ENCODE results near the gene WDR38.

WDR38 gene

GRCh38 chr9:124818431-124819281, 34.6 kb upstream of the WDR38 start:
- peak; percentile 92 for DNase-seq (ENCODE audit: low read depth)
- TF ChIP-seq CTCF (IDR thresholded peaks at IDR 0.05; ENCODE audit: insufficient read depth, low read depth, low read length, missing control alignments), result no peak
- H3K4me3 ChIP-seq (ENCODE audit: low read length), result no peak overlapping the region

DNA sequence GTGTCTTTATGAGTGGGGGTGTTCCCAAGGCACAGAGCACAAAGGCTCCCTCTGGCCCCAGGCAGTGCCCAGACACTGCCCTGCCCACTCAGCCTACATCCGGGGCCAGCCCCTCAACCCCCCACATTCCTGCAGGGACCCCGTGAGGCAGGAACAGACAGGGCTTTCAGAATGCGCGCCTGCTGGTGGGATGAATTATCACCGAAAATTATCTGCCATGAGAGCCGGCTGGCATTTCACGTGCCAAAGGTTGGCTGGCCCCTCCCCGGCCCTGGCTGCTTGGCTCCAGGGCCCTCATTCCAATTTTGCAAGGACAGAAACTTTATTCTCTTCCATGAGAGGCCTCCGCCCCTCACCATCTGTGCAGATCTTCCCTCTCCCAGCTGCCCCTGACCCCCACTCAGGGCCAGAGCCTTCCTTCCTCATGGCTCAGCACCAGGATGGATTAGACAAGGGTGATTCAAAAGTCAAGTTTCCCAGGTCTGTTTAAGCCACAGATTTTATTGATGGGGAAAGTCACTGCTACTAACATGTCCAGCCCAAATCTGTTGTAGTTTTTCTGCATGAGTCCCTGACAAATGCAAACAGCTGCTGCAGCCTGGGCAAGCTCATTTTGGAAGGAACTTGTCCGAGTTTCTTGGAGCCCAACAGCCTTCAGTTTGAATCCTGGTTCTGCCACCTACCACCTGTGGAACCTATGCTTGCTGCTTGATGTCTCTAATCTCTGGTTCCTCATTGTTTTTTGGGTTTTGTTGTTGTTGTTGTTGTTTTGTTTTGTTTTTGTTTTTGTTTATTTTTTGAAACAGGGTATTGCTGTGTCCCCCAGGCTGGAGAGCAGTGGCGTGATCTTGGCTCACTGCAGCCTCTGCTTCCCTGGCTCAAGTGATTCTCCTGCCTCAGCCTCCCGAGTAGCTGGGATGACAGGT, 32.3 kb upstream of the WDR38 start:
- DNase-seq (ENCODE audit: low read depth), result no peak
- no peak for TF ChIP-seq CTCF (IDR thresholded peaks at IDR 0.05; ENCODE audit: insufficient read depth, low read depth, low read length, missing control alignments)
- H3K4me3 ChIP-seq (ENCODE audit: low read length), result no peak overlapping the region

GRCh38 chr9:124828489-124829333, 24.5 kb upstream of the WDR38 start:
- H3K4me3 ChIP-seq (ENCODE audit: low read length), result no peak overlapping the region
- DNase-seq (ENCODE audit: low read depth), result no peak
- no peak for TF ChIP-seq CTCF (IDR thresholded peaks at IDR 0.05; ENCODE audit: insufficient read depth, low read depth, low read length, missing control alignments)

DNA sequence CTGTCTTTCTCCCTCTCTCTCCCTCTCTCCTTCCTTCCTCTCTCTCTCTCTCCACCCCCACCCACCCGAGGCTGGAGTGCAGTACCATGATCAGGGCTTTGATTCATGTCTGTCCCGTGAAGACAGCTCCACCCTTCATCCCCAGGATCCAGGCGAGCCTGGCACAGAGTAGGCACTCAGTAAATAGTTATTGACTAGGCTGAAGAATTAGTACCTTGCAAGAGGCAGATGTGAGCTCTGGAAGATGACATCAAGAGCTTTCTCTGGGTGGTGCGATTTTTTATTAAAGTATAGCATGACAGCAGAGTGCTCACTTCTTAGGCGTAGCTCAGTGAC, 24.0 kb upstream of the WDR38 start:
- no peak for DNase-seq (ENCODE audit: low read depth)
- H3K4me3 ChIP-seq (ENCODE audit: low read length), result no peak overlapping the region
- no peak for TF ChIP-seq CTCF (IDR thresholded peaks at IDR 0.05; ENCODE audit: insufficient read depth, low read depth, low read length, missing control alignments)

DNA sequence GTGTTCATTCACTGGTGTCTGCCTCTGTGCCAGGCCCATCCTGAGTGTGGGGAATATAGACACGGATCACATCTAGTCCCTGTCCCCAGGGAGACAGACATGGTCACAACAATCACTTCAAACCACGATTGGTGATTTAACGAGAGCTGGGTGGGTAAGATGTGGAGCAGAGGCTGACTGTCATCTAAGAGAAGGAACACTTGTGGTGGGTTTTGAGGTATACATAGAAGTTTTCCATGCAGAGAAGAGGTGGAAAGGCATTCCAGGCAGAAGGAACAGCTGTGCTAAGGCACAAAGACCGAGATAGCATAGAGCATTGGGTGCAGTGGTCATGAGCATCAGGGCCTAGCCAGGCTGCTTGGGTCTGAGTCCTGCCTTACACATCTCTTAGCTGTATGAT, 22.7 kb upstream of the WDR38 start:
- DNase-seq (ENCODE audit: low read depth), result no peak
- H3K4me3 ChIP-seq (ENCODE audit: low read length), result no peak overlapping the region
- no peak for TF ChIP-seq CTCF (IDR thresholded peaks at IDR 0.05; ENCODE audit: insufficient read depth, low read depth, low read length, missing control alignments)

DNA sequence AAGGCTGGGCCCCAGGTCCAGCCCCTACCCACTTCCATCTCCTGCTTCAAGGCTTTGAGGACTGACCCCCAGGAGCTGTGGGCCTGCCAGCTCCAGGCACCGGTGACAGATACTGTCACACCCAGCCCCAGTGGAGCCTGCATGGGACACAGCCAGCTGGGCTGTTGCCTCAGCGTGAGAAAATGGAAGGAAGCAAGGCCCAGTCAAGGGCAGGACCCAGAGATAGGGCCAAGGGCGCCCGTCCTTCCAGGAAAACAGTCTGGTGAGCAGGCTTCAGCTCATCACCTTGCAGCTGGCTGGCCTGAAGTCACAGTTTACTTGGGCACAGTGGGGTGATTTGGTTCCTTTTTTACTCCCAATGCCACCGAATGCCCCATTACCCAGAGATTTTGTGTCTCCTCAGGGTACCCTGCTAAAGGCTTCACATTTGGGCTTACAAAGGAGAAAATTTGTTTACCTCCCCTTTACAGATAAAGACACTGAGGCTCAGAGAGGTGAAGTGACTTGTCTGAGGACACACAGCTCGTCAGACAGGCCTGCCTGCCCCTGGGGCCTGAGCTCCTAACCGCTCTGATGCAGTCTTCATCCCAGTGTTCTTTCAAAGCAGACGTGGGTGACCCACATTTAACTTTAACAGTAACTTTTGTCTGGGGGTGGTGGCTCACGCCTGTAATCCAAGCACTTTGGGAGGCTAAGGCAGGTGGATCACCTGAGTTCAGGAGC, 21.5 kb upstream of the WDR38 start:
- no peak overlapping the region for H3K4me3 ChIP-seq (ENCODE audit: low read length)
- DNase-seq (ENCODE audit: low read depth), result no peak

More for the DNA sequence above, 21.5 kb upstream of the WDR38 start:
- TF ChIP-seq CTCF (IDR thresholded peaks at IDR 0.05; ENCODE audit: insufficient read depth, low read depth, low read length, missing control alignments), result no peak

Data from epithelial cell of esophagus (primary cell).